ENCODE results near the gene SLC39A13.
A peak's percentile ranks its signal among the peaks of the same experiment; 100 is the strongest.

The SLC39A13 gene

GRCh38 chr11:47398551-47398950 lies 9.8 kb upstream of the SLC39A13 start:
- Histone ChIP-seq H3K27ac (no peak overlapping the region), H3K9me3 (no peaks in the 10 kb centered on the region), H3K4me1 (peaks cover 0 to 17% (median 9%) of the 10 kb centered on the region in 4 donors), H3K27me3 (no peaks in the 10 kb centered on the region), H3K4me3 (no peak overlapping the region), H3K36me3 (no peaks in the 10 kb centered on the region)
- intact Hi-C loops (cut with DNase I; ENCODE audit: low total_unique reads): no loop called here
- TF ChIP-seq CTCF (IDR thresholded peaks at IDR 0.05): no peak
- no peak for DNase-seq

GRCh38 chr11:47399860-47400767 lies 8.3 kb upstream of the SLC39A13 start:
- Histone ChIP-seq H3K4me1 (peaks cover 0 to 17% (median 9%) of the 10 kb centered on the region in 4 donors), H3K27me3 (no peaks in the 10 kb centered on the region), H3K4me3 (peak overlapping the region; percentile 58 to 65), H3K27ac (peak overlapping the region; percentile 73 to 82), H3K36me3 (no peaks in the 10 kb centered on the region), H3K9me3 (no peaks in the 10 kb centered on the region)
- intact Hi-C loops (cut with DNase I; ENCODE audit: low total_unique reads): no loop called here
- peak in 1 of 2 donors; percentile 19 for DNase-seq
- TF ChIP-seq CTCF (IDR thresholded peaks at IDR 0.05): no peak

DNA sequence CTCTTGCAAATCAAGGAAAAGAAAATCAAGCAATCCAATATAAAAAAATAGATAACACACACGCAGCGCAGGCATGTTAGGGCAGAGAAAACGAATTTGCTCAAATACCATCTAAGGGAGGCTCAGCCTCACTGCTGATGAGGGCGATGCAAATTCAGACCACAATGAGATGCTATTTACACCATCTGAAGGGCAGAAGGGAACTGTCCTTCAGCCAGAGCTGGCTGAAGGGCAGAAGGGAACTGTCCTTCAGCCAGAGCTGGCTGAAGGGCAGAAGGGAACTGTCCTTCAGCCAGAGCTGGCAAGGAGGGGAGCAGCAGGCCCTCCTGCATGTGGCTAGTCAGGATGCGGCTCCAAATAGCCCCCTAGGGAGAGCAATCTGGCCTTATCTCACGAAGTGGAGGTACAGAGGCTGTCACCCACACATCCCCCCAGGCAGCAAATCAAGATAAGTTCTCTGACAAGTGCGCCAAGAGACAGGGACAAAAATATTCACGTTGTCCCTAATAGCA lies 7.6 kb upstream of the SLC39A13 start:
- H3K4me3 ChIP-seq: peak overlapping the region; percentile 58 to 65
- peak overlapping the region; percentile 73 to 82 for H3K27ac ChIP-seq
- H3K36me3 ChIP-seq: no peaks in the 10 kb centered on the region
- no peak for TF ChIP-seq CTCF (IDR thresholded peaks at IDR 0.05)
- no peaks in the 10 kb centered on the region for H3K9me3 ChIP-seq
- peak in 1 of 2 donors; percentile 16 for DNase-seq
- intact Hi-C loops (cut with DNase I; ENCODE audit: low total_unique reads): no loop called here
- H3K4me1 ChIP-seq: peaks cover 0 to 17% (median 9%) of the 10 kb centered on the region in 4 donors
- no peaks in the 10 kb centered on the region for H3K27me3 ChIP-seq

- H3K27ac ChIP-seq: no peak overlapping the region
- no peaks in the 10 kb centered on the region for H3K9me3 ChIP-seq
- H3K36me3 ChIP-seq: no peaks in the 10 kb centered on the region
- TF ChIP-seq CTCF (IDR thresholded peaks at IDR 0.05): no peak
- no peaks in the 10 kb centered on the region for H3K27me3 ChIP-seq
- H3K4me3 ChIP-seq: no peak overlapping the region
- DNase-seq: peak in 1 of 2 donors; percentile 8
- H3K4me1 ChIP-seq: peaks cover 4 to 29% (median 17%) of the 10 kb centered on the region in 4 donors
- intact Hi-C loops (cut with DNase I; ENCODE audit: low total_unique reads): no loop called here
Observed at GRCh38 chr11:47403135-47403534, 5.3 kb upstream of the SLC39A13 start.

- Histone ChIP-seq H3K36me3 (no peaks in the 10 kb centered on the region), H3K9me3 (no peaks in the 10 kb centered on the region), H3K27ac (no peak overlapping the region), H3K4me3 (no peak overlapping the region), H3K4me1 (peaks cover 4 to 29% (median 17%) of the 10 kb centered on the region in 4 donors), H3K27me3 (no peaks in the 10 kb centered on the region)
- DNase-seq: peak in 1 of 2 donors; percentile 7
- intact Hi-C loops (cut with DNase I; ENCODE audit: low total_unique reads): no loop called here
- TF ChIP-seq CTCF (IDR thresholded peaks at IDR 0.05): no peak
Observed at GRCh38 chr11:47403571-47403970, 4.8 kb upstream of the SLC39A13 start.
